ENCODE results near the gene LRRC8E. TPM values are rescaled to one million over a fixed set of nuclear protein-coding genes. Genes with fewer than 3 reads are reported as not detected.

Gene LRRC8E
- total RNA-seq, 1 donor from 2014 or later = 3.5 TPM

GRCh38 chr19:7900401-7900870 lies 12.1 kb downstream of the LRRC8E start:
- TF ChIP-seq CTCF (IDR thresholded peaks at IDR 0.05) = no peak
- H3K27ac Mint-ChIP-seq (ENCODE audit: unreplicated experiment) = no peak overlapping the region
- no peak overlapping the region for H3K4me3 Mint-ChIP-seq (ENCODE audit: unreplicated experiment)
- no peak for DNase-seq (ENCODE audit: extremely low spot score, unreplicated experiment)
- H3K36me3 Mint-ChIP-seq (ENCODE audit: unreplicated experiment) = peaks cover 5% of the 10 kb centered on the region
- no peaks in the 10 kb centered on the region for H3K27me3 Mint-ChIP-seq (ENCODE audit: unreplicated experiment)
- H3K9me3 Mint-ChIP-seq (ENCODE audit: unreplicated experiment) = no peaks in the 10 kb centered on the region
- peaks cover 18% of the 10 kb centered on the region for H3K4me1 Mint-ChIP-seq (ENCODE audit: unreplicated experiment)

DNA sequence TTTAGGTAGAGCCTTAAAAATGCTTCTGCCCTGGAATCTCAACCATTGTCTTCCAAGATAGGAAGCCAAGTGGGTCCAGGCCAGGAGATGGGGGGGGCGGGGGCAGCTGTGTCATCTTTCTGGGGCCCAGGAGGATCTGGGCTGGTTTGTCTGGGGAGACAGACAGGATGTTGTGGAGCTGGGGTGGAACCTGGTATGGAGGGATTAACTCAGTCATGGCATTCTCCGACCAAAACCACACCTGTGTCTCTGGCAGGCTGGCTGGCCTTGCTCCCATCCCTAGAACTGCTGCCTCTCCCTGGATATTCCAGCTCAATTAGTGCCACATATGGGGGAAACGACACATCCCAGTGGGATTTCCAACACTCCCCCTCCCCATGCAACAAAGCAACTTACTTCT lies 12.6 kb downstream of the LRRC8E start:
- Mint-ChIP-seq H3K27ac (ENCODE audit: unreplicated experiment) (no peak overlapping the region), H3K27me3 (ENCODE audit: unreplicated experiment) (no peaks in the 10 kb centered on the region)

GRCh38 chr19:7901337-7901736 lies 13.0 kb downstream of the LRRC8E start:
- no peak for DNase-seq (ENCODE audit: extremely low spot score, unreplicated experiment)
- peaks cover 26% of the 10 kb centered on the region for H3K4me1 Mint-ChIP-seq (ENCODE audit: unreplicated experiment)
- no peaks in the 10 kb centered on the region for H3K9me3 Mint-ChIP-seq (ENCODE audit: unreplicated experiment)
- H3K4me3 Mint-ChIP-seq (ENCODE audit: unreplicated experiment) = no peak overlapping the region
- H3K27ac Mint-ChIP-seq (ENCODE audit: unreplicated experiment) = no peak overlapping the region
- no peak for TF ChIP-seq CTCF (IDR thresholded peaks at IDR 0.05)
- H3K36me3 Mint-ChIP-seq (ENCODE audit: unreplicated experiment) = peaks cover 5% of the 10 kb centered on the region
- H3K27me3 Mint-ChIP-seq (ENCODE audit: unreplicated experiment) = no peaks in the 10 kb centered on the region

More for the DNA sequence above, 12.6 kb downstream of the LRRC8E start:
- Mint-ChIP-seq H3K9me3 (ENCODE audit: unreplicated experiment) (no peaks in the 10 kb centered on the region), H3K4me3 (ENCODE audit: unreplicated experiment) (no peak overlapping the region), H3K36me3 (ENCODE audit: unreplicated experiment) (peaks cover 5% of the 10 kb centered on the region), H3K4me1 (ENCODE audit: unreplicated experiment) (peaks cover 22% of the 10 kb centered on the region)
- no peak for TF ChIP-seq CTCF (IDR thresholded peaks at IDR 0.05)
- DNase-seq (ENCODE audit: extremely low spot score, unreplicated experiment) = no peak

GRCh38 chr19:7902796-7903243 lies 14.5 kb downstream of the LRRC8E start:
- peaks cover 3% of the 10 kb centered on the region for H3K36me3 Mint-ChIP-seq (ENCODE audit: unreplicated experiment)
- DNase-seq (ENCODE audit: extremely low spot score, unreplicated experiment) = no peak
- no peaks in the 10 kb centered on the region for H3K9me3 Mint-ChIP-seq (ENCODE audit: unreplicated experiment)
- H3K4me1 Mint-ChIP-seq (ENCODE audit: unreplicated experiment) = peaks cover 26% of the 10 kb centered on the region
- no peaks in the 10 kb centered on the region for H3K27me3 Mint-ChIP-seq (ENCODE audit: unreplicated experiment)
- peak overlapping the region; percentile 82 for H3K4me3 Mint-ChIP-seq (ENCODE audit: unreplicated experiment)
- no peak for TF ChIP-seq CTCF (IDR thresholded peaks at IDR 0.05)
- H3K27ac Mint-ChIP-seq (ENCODE audit: unreplicated experiment) = peak overlapping the region; percentile 91

DNA sequence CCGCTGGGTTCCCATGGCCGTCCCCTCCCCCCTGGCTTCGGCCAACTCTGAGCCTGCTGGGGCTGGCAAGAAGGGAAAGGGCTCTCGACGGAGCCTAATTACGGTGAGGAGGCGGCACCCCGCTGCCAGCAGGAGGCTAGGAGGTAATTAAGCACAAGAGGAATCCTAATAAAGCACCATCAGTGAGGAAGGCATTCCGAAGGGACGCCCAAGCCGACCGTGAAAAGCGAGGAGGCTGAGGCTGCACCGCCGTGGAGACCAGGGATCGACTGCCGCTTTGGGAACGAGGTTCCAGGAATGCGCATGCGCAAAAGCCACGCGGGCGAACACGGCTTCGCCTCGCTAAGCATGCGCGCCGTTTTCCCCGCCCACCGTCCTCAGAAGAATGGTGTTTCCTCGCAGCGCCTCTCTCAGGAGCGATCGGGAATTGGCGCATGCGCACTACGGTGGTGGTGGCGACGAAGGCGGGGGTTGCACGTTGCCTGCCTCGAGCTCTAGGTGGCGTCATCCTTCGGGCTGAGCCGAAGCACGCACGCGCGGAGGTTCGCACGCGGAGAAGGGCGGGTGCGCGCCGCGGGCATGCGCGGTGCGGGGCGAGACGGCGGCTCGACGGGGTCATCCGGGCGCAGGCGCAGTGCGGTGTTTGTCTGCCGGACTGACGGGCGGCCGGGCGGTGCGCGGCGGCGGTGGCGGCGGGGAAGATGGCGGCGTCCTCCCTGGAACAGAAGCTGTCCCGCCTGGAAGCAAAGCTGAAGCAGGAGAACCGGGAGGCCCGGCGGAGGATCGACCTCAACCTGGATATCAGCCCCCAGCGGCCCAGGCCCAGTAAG lies 15.1 kb downstream of the LRRC8E start, which contains the start of gene MAP2K7:
TSS of gene MAP2K7 (plus strand) at position 634 of the 830 bp plus-strand sequence. CDS start at position 702, 68 bp downstream.
- TF ChIP-seq CTCF (IDR thresholded peaks at IDR 0.05) = peak; percentile 59
- Mint-ChIP-seq H3K27me3 (ENCODE audit: unreplicated experiment) (no peaks in the 10 kb centered on the region), H3K27ac (ENCODE audit: unreplicated experiment) (peak within 1 kb of the TSS; percentile 91), H3K4me3 (ENCODE audit: unreplicated experiment) (peak within 1 kb of the TSS; percentile 82), H3K4me1 (ENCODE audit: unreplicated experiment) (peaks cover 26% of the 10 kb centered on the region), H3K36me3 (ENCODE audit: unreplicated experiment) (peaks cover 3% of the 10 kb centered on the region), H3K9me3 (ENCODE audit: unreplicated experiment) (no peaks in the 10 kb centered on the region)
- peak; percentile 100 for DNase-seq (ENCODE audit: extremely low spot score, unreplicated experiment)

All from osteocyte (in vitro differentiated cells).